PC-9 (cell line): ENCODE measurements around the gene PMAIP1. TPM values are rescaled to one million over a fixed set of nuclear protein-coding genes. Genes with fewer than 3 reads are reported as not detected.

ENCODE experiments used
- BruUV-seq: library from RNA; stranded (reverse); fragments of 400-500 nt; replicated peaks from 2 replicates; lab custom pipeline; 2021; lab: Mats Ljungman, UMichigan
- CTCF ChIA-PET: fragments of 300-600 bp; sonication (Branson Sonifier 250); formaldehyde crosslinking; loops from one replicate; lab custom pipeline; 2022; ENCODE audit warnings: antibody characterized with exemption; lab: Charles Lee
- POLR2A ChIA-PET: fragments of 300-600 bp; sonication (Branson Sonifier 250); formaldehyde crosslinking; loops from one replicate; lab custom pipeline; 2022; ENCODE audit warnings: antibody characterized with exemption; ENCODE audit not compliant: unreplicated experiment; lab: Charles Lee
- DNase-seq, 2 experiments: peaks; one replicate each; pipeline versions ENCODE4 v3.0.0 to v3.0.0-alpha.2; 2015 to 2022; ENCODE audit warnings: mixed read lengths in 1 of 2
- H2AFZ ChIP-seq: fragments of 200-600 bp; sonication (generic); 2 replicates; pipeline ENCODE4 v1.8.1; 2017; ENCODE audit warnings: antibody characterized with exemption
- H3F3A ChIP-seq: fragments of 200-600 bp; sonication (generic); 2 replicates; pipeline ENCODE4 v1.8.1; 2017; ENCODE audit warnings: antibody characterized with exemption, mild to moderate bottlenecking, low read depth; ENCODE audit not compliant: insufficient read depth
- H3K27ac ChIP-seq: fragments of 200-600 bp; sonication (generic); 2 replicates; pipeline ENCODE4 v1.6.1; 2016; ENCODE audit warnings: mixed run types
- H3K27me3 ChIP-seq: fragments of 200-600 bp; sonication (generic); 2 replicates; pipeline ENCODE4 v1.6.1; 2016; ENCODE audit warnings: low read depth, mixed run types; ENCODE audit not compliant: insufficient read depth
- H3K36me3 ChIP-seq: fragments of 200-600 bp; sonication (generic); 2 replicates; pipeline ENCODE4 v1.6.1; 2016; ENCODE audit warnings: low read depth, mixed run types
- H3K4me1 ChIP-seq: fragments of 200-600 bp; sonication (generic); replicated peaks from 2 replicates; pipeline ENCODE4 v1.6.1; 2016; ENCODE audit warnings: mixed run types; ENCODE audit not compliant: insufficient read depth
- H3K4me2 ChIP-seq: fragments of 200-600 bp; sonication (generic); 2 replicates; pipeline ENCODE4 v1.6.1; 2017; ENCODE audit warnings: mixed run types
- H3K4me3 ChIP-seq: fragments of 200-600 bp; sonication (generic); 2 replicates; pipeline ENCODE4 v1.6.1; 2016; ENCODE audit warnings: mixed run types
- H3K79me2 ChIP-seq: fragments of 200-600 bp; sonication (generic); 2 replicates; pipeline ENCODE4 v1.6.1; 2017; ENCODE audit warnings: low read depth, mixed run types
- H3K9me2 ChIP-seq: fragments of 200-600 bp; sonication (generic); 2 replicates; pipeline ENCODE4 v1.8.1; 2017; ENCODE audit warnings: mild to moderate bottlenecking; ENCODE audit not compliant: insufficient read depth
- H3K9me3 ChIP-seq: fragments of 200-600 bp; sonication (generic); 2 replicates; pipeline ENCODE4 v1.8.1; 2016; ENCODE audit warnings: low read depth; ENCODE audit not compliant: insufficient read depth
- H4K20me1 ChIP-seq: fragments of 200-600 bp; sonication (generic); 2 replicates; pipeline ENCODE4 v1.8.1; 2017; ENCODE audit not compliant: insufficient read depth
- EZH2 ChIP-seq: fragments of 200-600 bp; sonication (generic); IDR thresholded peaks from 2 replicates; pipeline ENCODE4 v1.8.0; 2017; ENCODE audit warnings: antibody characterized with exemption, low read depth
- intact Hi-C: fragments of 100-400 bp; cut with micrococcal nuclease; formaldehyde crosslinking; loops from one replicate; pipeline ENCODE4 v1.10.0; 2022; ENCODE audit not compliant: unreplicated experiment
- total RNA-seq: library from RNA; stranded (reverse); gene quantifications from 2 replicates; pipeline ENCODE4 v1.2.3, GENCODE V29; 2021
- TF ChIP-seq, protein P1 (sequence below): fragments of 200-600 bp; sonication (generic); conservative IDR thresholded peaks from 2 replicates; pipeline ENCODE4 v1.6.1; 2017; ENCODE audit warnings: mixed run types, antibody characterized with exemption, mild to moderate bottlenecking, moderate library complexity

Gene PMAIP1
- total RNA-seq, 1 experiment from 2014 or later = 16.5 TPM

DNA sequence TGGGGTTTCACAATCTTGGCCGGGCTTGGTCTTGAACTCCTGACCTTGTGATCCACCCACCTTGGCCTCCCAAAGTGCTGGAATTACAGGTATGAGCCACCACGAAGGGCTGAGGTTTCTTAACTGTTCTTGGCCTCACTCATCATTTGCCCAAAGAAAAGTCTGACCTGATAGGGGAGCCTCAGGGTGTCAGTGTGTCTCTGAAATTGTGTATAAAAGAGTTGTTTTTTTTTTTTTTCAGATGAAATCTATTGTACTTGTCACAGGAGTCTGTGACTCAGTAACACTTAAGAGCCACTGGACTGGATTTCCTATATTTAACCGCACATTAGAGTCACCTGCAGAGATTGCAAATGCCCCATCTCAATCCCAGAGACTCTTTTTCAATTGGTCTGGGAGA is 16.9 kb downstream of the PMAIP1 start:
- no peak overlapping the region for H2AFZ ChIP-seq
- H3K36me3 ChIP-seq = no peaks in the 10 kb centered on the region
- no peaks in the 10 kb centered on the region for H3K79me2 ChIP-seq
- H3K9me2 ChIP-seq = no peaks in the 10 kb centered on the region
- no TSS peak for BruUV-seq
- peak; percentile 43 to 94 for DNase-seq
- no peak for TF ChIP-seq EZH2
- TF ChIP-seq, protein P1, sequence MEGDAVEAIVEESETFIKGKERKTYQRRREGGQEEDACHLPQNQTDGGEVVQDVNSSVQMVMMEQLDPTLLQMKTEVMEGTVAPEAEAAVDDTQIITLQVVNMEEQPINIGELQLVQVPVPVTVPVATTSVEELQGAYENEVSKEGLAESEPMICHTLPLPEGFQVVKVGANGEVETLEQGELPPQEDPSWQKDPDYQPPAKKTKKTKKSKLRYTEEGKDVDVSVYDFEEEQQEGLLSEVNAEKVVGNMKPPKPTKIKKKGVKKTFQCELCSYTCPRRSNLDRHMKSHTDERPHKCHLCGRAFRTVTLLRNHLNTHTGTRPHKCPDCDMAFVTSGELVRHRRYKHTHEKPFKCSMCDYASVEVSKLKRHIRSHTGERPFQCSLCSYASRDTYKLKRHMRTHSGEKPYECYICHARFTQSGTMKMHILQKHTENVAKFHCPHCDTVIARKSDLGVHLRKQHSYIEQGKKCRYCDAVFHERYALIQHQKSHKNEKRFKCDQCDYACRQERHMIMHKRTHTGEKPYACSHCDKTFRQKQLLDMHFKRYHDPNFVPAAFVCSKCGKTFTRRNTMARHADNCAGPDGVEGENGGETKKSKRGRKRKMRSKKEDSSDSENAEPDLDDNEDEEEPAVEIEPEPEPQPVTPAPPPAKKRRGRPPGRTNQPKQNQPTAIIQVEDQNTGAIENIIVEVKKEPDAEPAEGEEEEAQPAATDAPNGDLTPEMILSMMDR = no peak
- H3K4me3 ChIP-seq = no peak overlapping the region; the same call in 1 of the 2 replicates
- peaks cover 45% of the 10 kb centered on the region for H3F3A ChIP-seq
- intact Hi-C loops = loop anchor here (5.0 kb wide), 1 partner anchor 74 kb away; no protein-coding TSS in a partner anchor
- peaks cover 4% of the 10 kb centered on the region for H3K9me3 ChIP-seq
- ChIA-PET CTCF (no interaction called here), POLR2A (no interaction called here)
- H4K20me1 ChIP-seq = no peaks in the 10 kb centered on the region
- peak overlapping the region; percentile 94 for H3K27ac ChIP-seq
- H3K27me3 ChIP-seq = no peaks in the 10 kb centered on the region
- peaks cover 65% of the 10 kb centered on the region for H3K4me1 ChIP-seq
- H3K4me2 ChIP-seq = peak overlapping the region; percentile 80

DNA sequence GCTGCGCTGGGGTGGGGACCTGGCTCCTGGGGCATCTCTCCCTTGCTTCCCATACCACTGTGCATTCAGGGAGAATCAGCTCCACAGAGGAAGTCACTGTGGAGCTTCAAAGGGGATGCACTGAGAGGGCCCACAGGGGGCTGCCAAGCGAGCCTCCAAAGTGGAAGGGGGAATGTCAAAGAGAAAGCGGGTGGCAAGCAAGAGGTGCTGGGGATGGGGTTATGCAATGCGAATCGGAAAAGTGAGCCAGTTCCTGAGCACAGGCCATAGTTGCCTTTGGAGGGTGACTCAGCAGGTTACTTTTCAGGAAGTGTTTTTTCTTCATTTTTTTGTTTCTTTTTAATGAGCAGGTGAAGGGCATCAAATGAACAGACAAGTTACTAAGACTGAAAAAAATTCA is 17.6 kb downstream of the PMAIP1 start:
- H3K4me1 ChIP-seq = peaks cover 68% of the 10 kb centered on the region
- peak overlapping the region; percentile 94 for H3K27ac ChIP-seq
- no peaks in the 10 kb centered on the region for H3K27me3 ChIP-seq
- DNase-seq = peak; percentile 54 to 88
- H4K20me1 ChIP-seq = no peaks in the 10 kb centered on the region
- peak overlapping the region; percentile 40; the same call in 1 of the 2 replicates for H3K4me3 ChIP-seq
- TF ChIP-seq EZH2 = no peak
- TF ChIP-seq, protein P1 = no peak
- no peaks in the 10 kb centered on the region for H3K9me2 ChIP-seq
- no peak overlapping the region; the same call in 1 of the 2 replicates for H2AFZ ChIP-seq
- intact Hi-C loops = loop anchor here (5.0 kb wide), 1 partner anchor 75 kb away; no protein-coding TSS in a partner anchor
- peaks cover 50% of the 10 kb centered on the region for H3F3A ChIP-seq
- BruUV-seq = no TSS peak
- CTCF ChIA-PET = no interaction called here
- H3K9me3 ChIP-seq = peaks cover 4% of the 10 kb centered on the region
- H3K4me2 ChIP-seq = peak overlapping the region; percentile 80
- H3K36me3 ChIP-seq = no peaks in the 10 kb centered on the region
- POLR2A ChIA-PET = interaction anchor here (0.5 kb wide), 1 partner anchor 17 kb away, joined by 4 read pairs; no protein-coding TSS in a partner anchor
- H3K79me2 ChIP-seq = no peaks in the 10 kb centered on the region

DNA sequence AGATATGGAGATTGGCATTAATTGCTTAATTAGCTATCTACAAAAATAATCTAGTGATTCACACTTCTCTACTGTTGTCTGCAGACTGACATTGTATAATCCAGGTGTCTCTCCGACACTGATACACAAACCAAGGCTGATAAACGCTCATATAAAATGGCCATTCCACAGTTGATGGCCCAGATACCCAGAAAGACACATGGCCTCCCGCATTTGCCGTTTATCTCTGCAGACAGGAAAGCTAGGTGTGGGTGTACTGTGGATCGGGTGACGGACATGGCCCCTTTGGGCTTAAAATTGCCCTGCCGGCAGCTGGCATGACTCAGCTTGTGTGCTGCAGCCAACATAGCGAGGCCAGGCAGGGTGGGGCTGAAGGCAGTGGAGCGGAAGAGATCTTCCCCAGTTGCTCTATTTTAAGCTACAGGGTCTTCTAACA is 18.5 kb downstream of the PMAIP1 start:
- ChIA-PET CTCF (no interaction called here), POLR2A (interaction anchor here (0.5 to 0.7 kb wide), 5 partner anchors 35 to 1237 kb away, joined by 3 to 10 read pairs (median 4); no protein-coding TSS in a partner anchor)
- BruUV-seq = no TSS peak

More for the DNA sequence above, 18.5 kb downstream of the PMAIP1 start:
- no peak overlapping the region for H2AFZ ChIP-seq
- no peaks in the 10 kb centered on the region for H3K27me3 ChIP-seq
- no peaks in the 10 kb centered on the region; the same call in 1 of the 2 replicates for H3K9me3 ChIP-seq
- H3K27ac ChIP-seq = peak overlapping the region; percentile 94
- no peaks in the 10 kb centered on the region for H4K20me1 ChIP-seq
- no peaks in the 10 kb centered on the region for H3K36me3 ChIP-seq
- TF ChIP-seq, protein P1 = no peak
- TF ChIP-seq EZH2 = no peak
- peak overlapping the region; percentile 80 for H3K4me2 ChIP-seq
- DNase-seq = peak; percentile 86 to 94
- H3F3A ChIP-seq = peaks cover 59% of the 10 kb centered on the region
- no peaks in the 10 kb centered on the region for H3K9me2 ChIP-seq
- H3K79me2 ChIP-seq = no peaks in the 10 kb centered on the region
- peak overlapping the region; percentile 20; the same call in 1 of the 2 replicates for H3K4me3 ChIP-seq
- intact Hi-C loops = loop anchor here (1.0 to 5.0 kb wide), 3 partner anchors 20 to 76 kb away; partner anchors contain the start of gene PMAIP1
- H3K4me1 ChIP-seq = peaks cover 76% of the 10 kb centered on the region
